A673 (cell line): Measurements from ENCODE around the gene INPP5A. TPM values are rescaled to one million over a fixed set of nuclear protein-coding genes. Genes with fewer than 3 reads are reported as not detected.

Experiments used
- BruUV-seq: library from RNA; stranded (reverse); fragments of 400-500 nt; replicated peaks from 2 replicates; lab custom pipeline; 2021; lab: Mats Ljungman, UMichigan
- CTCF ChIA-PET: fragments of 300-600 bp; sonication (Branson Sonifier 250); formaldehyde crosslinking; loops from one replicate; lab custom pipeline; 2022; ENCODE audit warnings: antibody characterized with exemption; lab: Charles Lee
- POLR2A ChIA-PET: fragments of 300-600 bp; sonication (Branson Sonifier 250); formaldehyde crosslinking; loops from one replicate; lab custom pipeline; 2022; ENCODE audit warnings: antibody characterized with exemption; ENCODE audit not compliant: low non-redundant PET; lab: Charles Lee
- DNase-seq: peaks from one replicate; pipeline ENCODE4 v3.0.0-alpha.2; 2015; ENCODE audit warnings: low spot score
- H3K27ac ChIP-seq: fragments of 200-600 bp; sonication (generic); 2 replicates; pipeline ENCODE4 v1.5.1; 2016; ENCODE audit warnings: mixed run types, low read depth, mild to moderate bottlenecking, mixed read lengths, antibody characterized with exemption, low read length; ENCODE audit not compliant: poor library complexity, severe bottlenecking
- H3K27me3 ChIP-seq: fragments of 200-600 bp; sonication (generic); replicated peaks from 2 replicates; pipeline ENCODE4 v1.6.1; 2017; ENCODE audit warnings: mixed run types, low read depth, mild to moderate bottlenecking, mixed read lengths, antibody characterized with exemption, low read length; ENCODE audit not compliant: insufficient read depth, poor library complexity
- H3K36me3 ChIP-seq: fragments of 200-600 bp; sonication (generic); 2 replicates; pipeline ENCODE4 v1.6.1; 2016; ENCODE audit warnings: mixed run types, mild to moderate bottlenecking, mixed read lengths, antibody characterized with exemption, low read length; ENCODE audit not compliant: insufficient read depth, poor library complexity, severe bottlenecking
- H3K4me1 ChIP-seq: fragments of 200-600 bp; sonication (generic); 2 replicates; pipeline ENCODE4 v1.6.1; 2017; ENCODE audit warnings: mixed run types, mild to moderate bottlenecking, mixed read lengths, antibody characterized with exemption, low read length; ENCODE audit not compliant: insufficient read depth, poor library complexity, severe bottlenecking
- H3K4me3 ChIP-seq: fragments of 200-600 bp; sonication (generic); 2 replicates; pipeline ENCODE4 v1.5.1; 2016; ENCODE audit warnings: low read depth, mixed run types, mild to moderate bottlenecking, mixed read lengths, low read length; ENCODE audit not compliant: poor library complexity, severe bottlenecking
- H3K9me3 ChIP-seq: fragments of 200-600 bp; sonication (generic); 2 replicates; pipeline ENCODE4 v1.6.1; 2016; ENCODE audit warnings: mixed run types, low read depth, mild to moderate bottlenecking, mixed read lengths, antibody characterized with exemption, low read length; ENCODE audit not compliant: poor library complexity, severe bottlenecking
- EZH2 ChIP-seq: fragments of 200-600 bp; sonication (generic); IDR thresholded peaks from 2 replicates; pipeline ENCODE4 v1.6.1; 2017; ENCODE audit warnings: borderline replicate concordance, low read depth, mild to moderate bottlenecking, mixed read lengths, antibody characterized with exemption, low read length; ENCODE audit not compliant: poor library complexity, severe bottlenecking
- intact Hi-C: fragments of 100-400 bp; cut with micrococcal nuclease; formaldehyde crosslinking; loops from one replicate; pipeline ENCODE4 v1.10.0; 2022; ENCODE audit not compliant: unreplicated experiment
- total RNA-seq: library from RNA; stranded (reverse); gene quantifications from 2 replicates; pipeline ENCODE4 v1.2.3, GENCODE V29; 2021
- TF ChIP-seq, protein P1 (sequence below): fragments of 300-800, 200-600 bp; sonication (generic); conservative IDR thresholded peaks from 2 replicates; pipeline ENCODE4 v1.5.1; 2017; ENCODE audit warnings: low read depth, mild to moderate bottlenecking, antibody characterized with exemption, low read length, moderate library complexity, mixed read lengths

Gene INPP5A
- total RNA-seq, 1 experiment from 2014 or later = 21.8 TPM

DNA sequence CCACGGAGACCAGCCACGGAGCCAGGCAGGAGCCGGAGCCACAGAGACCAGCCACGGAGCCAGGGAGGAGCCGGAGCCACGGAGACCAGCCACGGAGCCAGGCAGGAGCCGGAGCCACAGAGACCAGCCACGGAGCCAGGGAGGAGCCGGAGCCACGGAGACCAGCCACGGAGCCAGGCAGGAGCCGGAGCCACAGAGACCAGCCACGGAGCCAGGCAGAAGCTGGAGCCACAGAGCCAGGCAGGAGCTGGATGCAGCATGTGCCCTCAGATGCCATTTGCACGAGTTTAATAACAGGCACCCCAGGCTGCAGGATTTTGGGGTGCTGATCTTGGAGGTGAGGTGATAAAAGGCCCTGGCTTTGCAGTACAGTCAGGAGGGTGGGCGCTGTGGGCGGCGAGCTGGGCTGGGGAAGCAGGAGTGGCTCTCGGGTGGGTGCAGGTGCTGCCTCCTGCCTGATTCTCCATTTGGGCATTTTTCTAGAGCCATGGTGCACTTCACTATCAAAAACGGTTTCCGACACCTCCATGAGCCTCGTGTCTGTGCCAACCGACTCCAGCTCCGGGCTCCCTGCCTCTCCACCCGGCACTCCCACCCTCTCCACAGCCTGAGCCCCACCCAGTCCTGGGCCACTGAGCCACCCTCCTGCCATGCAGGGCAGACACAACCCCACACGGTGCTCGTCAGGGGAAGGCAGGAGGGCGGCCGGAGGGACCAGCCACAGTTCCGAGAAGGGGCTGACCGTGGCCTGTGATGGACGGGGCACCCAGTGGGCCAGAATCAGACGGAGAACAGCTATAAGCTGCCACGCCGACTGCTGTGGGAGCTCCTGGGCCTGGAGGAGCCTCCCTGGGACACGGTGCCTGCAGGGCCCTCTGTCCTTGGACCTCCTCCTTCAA is 289.2 kb downstream of the INPP5A start:
- CTCF ChIA-PET = no interaction called here
- peaks cover 14% of the 10 kb centered on the region for H3K9me3 ChIP-seq

DNA sequence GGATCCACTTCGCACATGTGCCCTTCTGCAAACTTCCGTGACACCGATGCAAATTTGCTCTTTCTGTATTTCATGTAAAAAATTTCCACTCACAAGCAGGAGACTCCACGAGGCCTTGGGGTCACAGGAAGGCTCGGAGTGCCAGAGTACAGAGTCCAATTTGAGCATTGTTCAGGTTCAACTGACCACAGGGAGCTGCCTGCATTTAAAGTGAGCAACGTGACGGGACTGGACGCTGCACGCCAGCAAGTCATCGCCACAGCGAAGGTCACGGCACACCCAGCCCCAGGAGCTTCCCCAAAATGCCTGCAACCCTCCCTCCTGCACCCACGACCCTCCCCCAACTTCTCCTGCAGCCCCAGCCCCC is 289.8 kb downstream of the INPP5A start:
- intact Hi-C loops = no loop called here
- BruUV-seq = no TSS peak
- no peak overlapping the region for H3K27ac ChIP-seq
- H3K4me3 ChIP-seq = no peak overlapping the region
- ChIA-PET POLR2A (no interaction called here), CTCF (no interaction called here)
- peaks cover 14% of the 10 kb centered on the region for H3K9me3 ChIP-seq
- H3K36me3 ChIP-seq = no peaks in the 10 kb centered on the region
- H3K27me3 ChIP-seq = peaks cover 41% of the 10 kb centered on the region
- no peak for TF ChIP-seq EZH2
- TF ChIP-seq, protein P1, sequence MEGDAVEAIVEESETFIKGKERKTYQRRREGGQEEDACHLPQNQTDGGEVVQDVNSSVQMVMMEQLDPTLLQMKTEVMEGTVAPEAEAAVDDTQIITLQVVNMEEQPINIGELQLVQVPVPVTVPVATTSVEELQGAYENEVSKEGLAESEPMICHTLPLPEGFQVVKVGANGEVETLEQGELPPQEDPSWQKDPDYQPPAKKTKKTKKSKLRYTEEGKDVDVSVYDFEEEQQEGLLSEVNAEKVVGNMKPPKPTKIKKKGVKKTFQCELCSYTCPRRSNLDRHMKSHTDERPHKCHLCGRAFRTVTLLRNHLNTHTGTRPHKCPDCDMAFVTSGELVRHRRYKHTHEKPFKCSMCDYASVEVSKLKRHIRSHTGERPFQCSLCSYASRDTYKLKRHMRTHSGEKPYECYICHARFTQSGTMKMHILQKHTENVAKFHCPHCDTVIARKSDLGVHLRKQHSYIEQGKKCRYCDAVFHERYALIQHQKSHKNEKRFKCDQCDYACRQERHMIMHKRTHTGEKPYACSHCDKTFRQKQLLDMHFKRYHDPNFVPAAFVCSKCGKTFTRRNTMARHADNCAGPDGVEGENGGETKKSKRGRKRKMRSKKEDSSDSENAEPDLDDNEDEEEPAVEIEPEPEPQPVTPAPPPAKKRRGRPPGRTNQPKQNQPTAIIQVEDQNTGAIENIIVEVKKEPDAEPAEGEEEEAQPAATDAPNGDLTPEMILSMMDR = no peak
- H3K4me1 ChIP-seq = no peaks in the 10 kb centered on the region
- DNase-seq = no peak

More for the DNA sequence above, 289.2 kb downstream of the INPP5A start:
- no peak for DNase-seq
- intact Hi-C loops = no loop called here
- H3K36me3 ChIP-seq = no peaks in the 10 kb centered on the region
- POLR2A ChIA-PET = no interaction called here
- TF ChIP-seq EZH2 = no peak
- TF ChIP-seq, protein P1 = no peak
- H3K27me3 ChIP-seq = peaks cover 34% of the 10 kb centered on the region
- BruUV-seq = no TSS peak
- no peak overlapping the region for H3K27ac ChIP-seq
- H3K4me1 ChIP-seq = no peaks in the 10 kb centered on the region
- no peak overlapping the region for H3K4me3 ChIP-seq

DNA sequence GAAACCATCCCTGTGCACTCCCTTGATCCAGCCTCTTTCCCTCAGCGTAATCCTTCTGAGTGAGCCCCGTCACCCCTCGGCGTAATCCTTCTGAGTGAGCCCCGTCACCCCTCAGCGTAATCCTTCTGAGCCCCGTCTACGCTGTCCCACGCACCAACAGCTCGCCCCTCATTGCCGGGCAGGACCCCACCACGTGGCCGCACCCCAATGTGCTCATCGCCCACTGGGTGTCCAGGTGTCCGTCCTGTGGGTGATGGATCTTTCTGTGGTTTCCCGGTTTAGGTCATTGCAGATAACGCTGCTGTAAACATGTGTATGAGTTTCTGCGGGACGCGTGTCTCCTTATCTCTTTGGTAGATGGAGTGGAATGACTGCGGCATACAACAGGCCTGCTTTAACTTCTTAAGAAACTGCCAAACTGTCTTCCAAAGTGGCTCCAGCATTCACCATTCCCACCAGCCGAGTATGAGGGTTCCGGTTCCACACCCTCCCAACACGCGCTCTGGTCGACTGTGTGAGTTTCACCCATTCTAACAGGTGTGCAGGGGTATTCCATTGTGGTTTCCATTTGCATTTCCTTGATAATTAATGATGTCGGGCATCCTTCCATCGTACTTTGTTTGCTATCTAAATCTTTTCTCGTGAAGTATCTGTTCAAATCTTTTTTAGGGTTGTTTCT is 290.4 kb downstream of the INPP5A start:
- CTCF ChIA-PET = no interaction called here
- peaks cover 14% of the 10 kb centered on the region for H3K9me3 ChIP-seq
- no peaks in the 10 kb centered on the region for H3K36me3 ChIP-seq
- H3K27ac ChIP-seq = no peak overlapping the region
- POLR2A ChIA-PET = no interaction called here
- H3K27me3 ChIP-seq = peaks cover 46% of the 10 kb centered on the region
- intact Hi-C loops = no loop called here
- H3K4me1 ChIP-seq = no peaks in the 10 kb centered on the region
- no TSS peak for BruUV-seq
- DNase-seq = no peak
- TF ChIP-seq EZH2 = no peak
- TF ChIP-seq, protein P1 = no peak
- no peak overlapping the region for H3K4me3 ChIP-seq
